Upper lobe of left lung (tissue), 6 donors: Measurements from ENCODE around the gene TUBGCP6. TPM values are rescaled to one million over a fixed set of nuclear protein-coding genes. Genes with fewer than 3 reads are reported as not detected.
A peak's percentile ranks its signal among the peaks of the same experiment; 100 is the strongest.

Experiments used
- ATAC-seq, 2 donors: fragments of 200-7000 bp; cut with Tn5 transposase; one replicate each; pipeline ENCODE4 v1.9.1; 2022; ENCODE audit warnings: mild to moderate bottlenecking in 2 of 2, moderate library complexity in 2 of 2; ENCODE audit not compliant: low FRiP score in 2 of 2
- DNase-seq, 2 donors: peaks; one replicate each; pipeline ENCODE4 v3.0.0-alpha.2; 2019 to 2020
- H3K27ac ChIP-seq, 4 donors: fragments of 200-600 bp; sonication (generic); one replicate each; pipeline ENCODE4 v1.5.1; 2016 to 2019
- H3K27me3 ChIP-seq, 4 donors: fragments of 200-600 bp; sonication (generic); one replicate each; pipeline ENCODE4 v1.5.1; 2017 to 2019
- H3K36me3 ChIP-seq, 4 donors: fragments of 200-600 bp; sonication (generic); one replicate each; pipeline ENCODE4 v1.5.1; 2016 to 2019
- H3K4me1 ChIP-seq, 4 donors: fragments of 200-600 bp; sonication (generic); one replicate each; pipeline ENCODE4 v1.5.1; 2018 to 2019
- H3K4me3 ChIP-seq, 4 donors: fragments of 200-600 bp; sonication (generic); one replicate each; pipeline ENCODE4 v1.5.1; 2017 to 2019; ENCODE audit warnings: mild to moderate bottlenecking in 2 of 4, moderate library complexity in 1 of 4
- H3K9me3 ChIP-seq, 4 donors: fragments of 200-600 bp; sonication (generic); one replicate each; pipeline ENCODE4 v1.5.1; 2018 to 2019
- EP300 ChIP-seq, 4 donors: sonication (generic); formaldehyde crosslinking; IDR thresholded peaks; one replicate each; pipeline ENCODE4 v1.5.1; 2017; ENCODE audit warnings: antibody characterized with exemption in 4 of 4, control low read depth in 2 of 4
- POLR2A ChIP-seq, 4 donors: fragments of 450-650 bp; IDR thresholded peaks; one replicate each; pipeline ENCODE4 v1.5.1; 2016 to 2017; ENCODE audit warnings: antibody characterized with exemption in 4 of 4, mild to moderate bottlenecking in 2 of 4
- POLR2AphosphoS5 ChIP-seq, 2 donors: sonication (generic); formaldehyde crosslinking; IDR thresholded peaks; one replicate each; pipeline ENCODE4 v1.5.1; 2017; ENCODE audit warnings: antibody characterized with exemption in 2 of 2
- WGBS, 2 donors: methylation state at CpG; one replicate each; pipeline ENCODE4 v1.1.5; 2017 to 2018; 5-methylcytosine and 5-hydroxymethylcytosine counted together
- total RNA-seq, 6 donors: library from RNA; depleted of rRNA in 4 of 6; stranded (reverse); fragments of >200 nt in 4 of 6; gene quantifications; one replicate each; pipeline versions ENCODE4 v1.1.0 to v1.2.1, GENCODE V29; 2016 to 2021
- TF ChIP-seq, protein P1 (sequence below), 6 experiments: fragments of 450-650 bp in 4 of 6; fragments of 200-600 bp in 2 of 6; sonication (generic) in 2 of 6; IDR thresholded peaks; one replicate each; pipeline ENCODE4 v1.5.1; 2016 to 2019; ENCODE audit warnings: antibody characterized with exemption in 6 of 6
- donor health status: DM: no; HTN: no; CAD: no; lungs with moderate emphysema.
- donor health status: DM: no; HTN: yes; CAD: no; lungs with severe emphysema.

TUBGCP6 gene
- total RNA-seq, 6 donors from 2014 or later, result 43.2 to 216 (median 52.4) TPM

DNA sequence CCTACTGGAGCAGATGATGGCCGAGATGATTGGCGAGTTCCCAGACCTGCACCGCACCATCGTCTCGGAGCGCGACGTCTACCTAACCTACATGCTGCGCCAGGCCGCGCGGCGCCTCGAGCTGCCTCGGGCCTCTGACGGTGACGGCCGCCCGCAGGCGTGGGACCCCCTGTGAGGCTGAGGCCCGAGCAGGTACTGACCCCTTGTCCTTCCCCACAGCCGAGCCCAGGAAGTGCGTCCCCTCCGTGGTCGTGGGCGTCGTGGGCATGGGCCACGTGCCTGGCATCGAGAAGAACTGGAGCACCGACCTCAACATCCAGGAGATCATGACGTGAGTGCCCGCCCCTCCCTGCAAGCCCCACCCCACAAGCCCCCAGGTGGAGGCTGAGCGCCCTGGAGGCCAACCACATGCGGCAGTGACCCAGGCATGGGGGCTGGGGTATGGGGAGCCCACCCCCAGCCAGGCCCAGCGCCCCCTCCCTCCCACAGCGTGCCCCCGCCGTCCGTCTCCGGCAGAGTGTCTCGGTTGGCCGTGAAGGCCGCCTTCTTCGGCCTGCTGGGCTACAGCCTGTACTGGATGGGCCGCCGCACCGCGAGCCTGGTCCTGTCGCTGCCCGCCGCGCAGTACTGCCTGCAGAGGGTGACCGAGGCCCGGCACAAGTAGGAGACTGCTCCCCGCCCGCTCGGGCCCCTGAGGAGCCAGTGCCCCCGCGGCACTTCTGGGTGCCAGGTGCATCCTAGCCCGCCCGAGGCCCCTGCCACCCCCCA lies 46.8 kb downstream of the TUBGCP6 start:
- no peaks in the 10 kb centered on the region for H3K27me3 ChIP-seq
- 93 to 95% methylated on average over 30 to 53 of the region's 61 CpGs for WGBS, 2 donors
- ATAC-seq (no peak), DNase-seq (peak in 1 of 2 donors; percentile 87)
- TF ChIP-seq, protein P1, sequence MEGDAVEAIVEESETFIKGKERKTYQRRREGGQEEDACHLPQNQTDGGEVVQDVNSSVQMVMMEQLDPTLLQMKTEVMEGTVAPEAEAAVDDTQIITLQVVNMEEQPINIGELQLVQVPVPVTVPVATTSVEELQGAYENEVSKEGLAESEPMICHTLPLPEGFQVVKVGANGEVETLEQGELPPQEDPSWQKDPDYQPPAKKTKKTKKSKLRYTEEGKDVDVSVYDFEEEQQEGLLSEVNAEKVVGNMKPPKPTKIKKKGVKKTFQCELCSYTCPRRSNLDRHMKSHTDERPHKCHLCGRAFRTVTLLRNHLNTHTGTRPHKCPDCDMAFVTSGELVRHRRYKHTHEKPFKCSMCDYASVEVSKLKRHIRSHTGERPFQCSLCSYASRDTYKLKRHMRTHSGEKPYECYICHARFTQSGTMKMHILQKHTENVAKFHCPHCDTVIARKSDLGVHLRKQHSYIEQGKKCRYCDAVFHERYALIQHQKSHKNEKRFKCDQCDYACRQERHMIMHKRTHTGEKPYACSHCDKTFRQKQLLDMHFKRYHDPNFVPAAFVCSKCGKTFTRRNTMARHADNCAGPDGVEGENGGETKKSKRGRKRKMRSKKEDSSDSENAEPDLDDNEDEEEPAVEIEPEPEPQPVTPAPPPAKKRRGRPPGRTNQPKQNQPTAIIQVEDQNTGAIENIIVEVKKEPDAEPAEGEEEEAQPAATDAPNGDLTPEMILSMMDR (IDR thresholded peaks at IDR 0.05), result no peak
- TF ChIP-seq EP300 (IDR thresholded peaks at IDR 0.05) (no peak), POLR2AphosphoS5 (IDR thresholded peaks at IDR 0.05) (no peak), POLR2A (IDR thresholded peaks at IDR 0.05) (no peak)
- H3K4me3 ChIP-seq, result no peak overlapping the region
- peaks cover 8 to 57% (median 42%) of the 10 kb centered on the region in 4 donors for H3K36me3 ChIP-seq
- H3K27ac ChIP-seq, result no peak overlapping the region
- H3K4me1 ChIP-seq, result peaks cover 15 to 31% (median 23%) of the 10 kb centered on the region in 4 donors
- H3K9me3 ChIP-seq, result no peaks in the 10 kb centered on the region

DNA sequence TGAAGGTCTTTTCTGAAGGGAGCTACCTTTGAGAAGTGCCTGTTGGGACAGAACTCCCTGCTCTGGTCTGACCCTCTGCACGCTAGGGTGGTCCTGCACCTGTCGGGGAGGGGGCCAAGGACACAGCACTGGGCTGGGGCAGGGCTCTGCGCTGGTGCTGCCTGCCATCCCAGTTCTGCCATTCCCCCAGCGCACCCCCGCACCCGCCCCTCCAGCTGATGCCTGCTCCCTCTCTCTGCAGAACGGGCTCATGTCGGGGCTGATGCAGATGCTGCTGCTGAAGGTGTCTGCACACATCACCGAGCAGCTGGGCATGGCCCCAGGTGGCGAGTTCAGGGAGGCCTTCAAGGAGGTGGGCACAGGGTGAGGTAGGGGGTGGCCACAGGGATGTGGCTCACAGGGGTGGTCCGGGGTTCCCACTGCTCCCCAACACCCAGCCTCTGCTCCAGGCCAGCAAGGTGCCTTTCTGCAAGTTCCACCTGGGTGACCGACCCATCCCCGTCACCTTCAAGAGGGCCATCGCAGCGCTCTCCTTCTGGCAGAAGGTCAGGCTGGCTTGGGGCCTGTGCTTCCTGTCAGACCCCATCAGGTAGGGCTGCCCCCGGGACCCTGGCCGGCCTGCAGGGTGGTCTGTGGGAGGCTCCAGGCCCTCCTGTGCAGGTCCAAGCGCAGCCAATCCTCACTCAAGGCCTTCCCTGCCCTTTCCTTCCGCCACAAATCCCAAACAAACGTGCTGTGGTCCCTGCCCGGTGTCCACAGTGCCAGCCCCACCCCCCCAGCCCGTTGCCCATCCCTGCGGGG lies 47.6 kb downstream of the TUBGCP6 start:
- Histone ChIP-seq H3K9me3 (no peaks in the 10 kb centered on the region), H3K36me3 (peaks cover 8 to 57% (median 44%) of the 10 kb centered on the region in 4 donors), H3K4me3 (no peak overlapping the region), H3K27ac (no peak overlapping the region), H3K27me3 (no peaks in the 10 kb centered on the region), H3K4me1 (peaks cover 13 to 30% (median 23%) of the 10 kb centered on the region in 4 donors)
- ATAC-seq, result no peak
- 93 to 100% methylated on average over 1 to 22 of the region's 23 CpGs for WGBS, 2 donors
- peak in 1 of 2 donors; percentile 77 for DNase-seq
- TF ChIP-seq POLR2A (IDR thresholded peaks at IDR 0.05) (no peak), EP300 (IDR thresholded peaks at IDR 0.05) (no peak), POLR2AphosphoS5 (IDR thresholded peaks at IDR 0.05) (no peak)
- TF ChIP-seq, protein P1 (IDR thresholded peaks at IDR 0.05), result no peak

DNA sequence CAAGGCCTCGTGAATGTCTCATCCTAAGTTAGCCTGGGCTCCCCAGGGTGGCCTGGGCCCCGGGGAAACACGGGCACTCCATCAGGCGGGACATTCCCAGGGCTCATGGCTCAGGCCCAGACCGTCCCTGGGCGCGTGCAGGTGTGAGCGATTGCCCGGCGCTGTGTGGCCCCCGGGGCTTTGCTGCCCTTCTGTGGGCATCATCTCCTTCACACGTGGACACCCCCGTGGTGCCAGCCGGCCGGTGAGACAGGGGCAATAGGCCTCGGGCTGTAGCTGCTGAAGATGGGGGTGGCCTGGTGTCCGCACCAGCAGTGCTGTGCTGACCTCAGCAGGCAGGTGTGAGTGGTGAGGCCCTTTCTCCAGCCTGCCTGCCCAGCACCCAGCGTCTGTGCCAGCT lies 48.6 kb downstream of the TUBGCP6 start:
- no peak for TF ChIP-seq POLR2AphosphoS5 (IDR thresholded peaks at IDR 0.05)
- TF ChIP-seq, protein P1 (IDR thresholded peaks at IDR 0.05), result no peak
- TF ChIP-seq EP300 (IDR thresholded peaks at IDR 0.05), result no peak
- TF ChIP-seq POLR2A (IDR thresholded peaks at IDR 0.05), result no peak
- DNase-seq (peak in 1 of 2 donors; percentile 80), ATAC-seq (no peak)
- Histone ChIP-seq H3K36me3 (peaks cover 8 to 57% (median 45%) of the 10 kb centered on the region in 4 donors), H3K27me3 (no peaks in the 10 kb centered on the region), H3K9me3 (no peaks in the 10 kb centered on the region), H3K27ac (no peak overlapping the region), H3K4me1 (peaks cover 7 to 31% (median 25%) of the 10 kb centered on the region in 4 donors), H3K4me3 (no peak overlapping the region)
- 92 to 100% methylated on average over 1 to 15 of the region's 18 CpGs for WGBS, 2 donors

DNA sequence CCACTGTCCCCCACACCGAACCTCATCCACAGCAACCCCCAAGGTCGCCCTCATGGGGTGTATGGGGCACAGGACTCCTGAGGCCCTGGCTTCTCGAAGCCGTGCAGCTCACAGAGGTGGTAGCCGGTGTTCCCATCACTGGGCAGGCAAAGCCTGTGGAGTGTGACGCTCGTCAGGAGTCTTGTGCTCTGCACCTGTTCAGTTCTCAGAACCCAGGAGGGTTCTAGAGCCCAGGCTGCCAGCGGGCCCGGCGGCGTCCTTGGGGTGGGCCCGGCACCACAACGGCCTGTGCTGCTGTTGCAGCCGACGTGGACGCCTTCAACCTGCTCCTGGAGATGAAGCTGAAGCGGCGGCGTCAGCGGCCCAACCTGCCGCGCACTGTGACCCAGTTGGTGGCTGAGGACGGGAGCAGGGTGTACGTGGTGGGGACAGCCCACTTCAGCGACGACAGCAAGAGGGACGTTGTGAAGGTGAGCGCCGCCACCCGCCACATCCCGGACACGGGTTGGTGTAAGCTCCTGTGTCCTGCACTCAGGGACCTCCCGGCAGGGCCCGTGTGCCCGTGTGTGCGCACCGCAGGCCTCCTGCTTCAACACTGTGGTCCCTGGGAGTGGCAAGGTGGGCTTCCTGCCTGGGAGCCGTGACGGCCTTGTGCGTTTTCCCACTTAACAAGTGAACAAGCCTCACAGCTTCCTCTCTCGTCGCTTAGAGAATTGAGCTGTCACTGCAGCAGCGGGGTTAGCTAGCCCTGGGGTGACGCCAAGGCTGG lies 50.6 kb downstream of the TUBGCP6 start:
- Histone ChIP-seq H3K9me3 (no peaks in the 10 kb centered on the region), H3K4me3 (no peak overlapping the region), H3K4me1 (peaks cover 18 to 39% (median 35%) of the 10 kb centered on the region in 4 donors), H3K27me3 (no peaks in the 10 kb centered on the region), H3K36me3 (peaks cover 8 to 57% (median 45%) of the 10 kb centered on the region in 4 donors), H3K27ac (no peak overlapping the region)
- 97 to 100% methylated on average over 1 to 31 of the region's 44 CpGs for WGBS, 2 donors
- TF ChIP-seq, protein P1 (IDR thresholded peaks at IDR 0.05), result no peak
- TF ChIP-seq POLR2A (IDR thresholded peaks at IDR 0.05), result no peak
- no peak for TF ChIP-seq POLR2AphosphoS5 (IDR thresholded peaks at IDR 0.05)
- no peak for TF ChIP-seq EP300 (IDR thresholded peaks at IDR 0.05)
- no peak for ATAC-seq
- DNase-seq, result peak in 1 of 2 donors; percentile 82
